GM19240 (cell line): ENCODE results near the gene ERVW-1.
"Not testable (repeated sequence)": the region's sequence is repeated elsewhere in the genome, so short reads cannot be mapped to it uniquely, and the experiment has no call there.

Experiments
- DNase-seq: peaks from one replicate; pipeline ENCODE4 v3.0.0; 2011; ENCODE audit warnings: low spot score; ENCODE audit not compliant: insufficient read length

The ERVW-1 gene, protein sequence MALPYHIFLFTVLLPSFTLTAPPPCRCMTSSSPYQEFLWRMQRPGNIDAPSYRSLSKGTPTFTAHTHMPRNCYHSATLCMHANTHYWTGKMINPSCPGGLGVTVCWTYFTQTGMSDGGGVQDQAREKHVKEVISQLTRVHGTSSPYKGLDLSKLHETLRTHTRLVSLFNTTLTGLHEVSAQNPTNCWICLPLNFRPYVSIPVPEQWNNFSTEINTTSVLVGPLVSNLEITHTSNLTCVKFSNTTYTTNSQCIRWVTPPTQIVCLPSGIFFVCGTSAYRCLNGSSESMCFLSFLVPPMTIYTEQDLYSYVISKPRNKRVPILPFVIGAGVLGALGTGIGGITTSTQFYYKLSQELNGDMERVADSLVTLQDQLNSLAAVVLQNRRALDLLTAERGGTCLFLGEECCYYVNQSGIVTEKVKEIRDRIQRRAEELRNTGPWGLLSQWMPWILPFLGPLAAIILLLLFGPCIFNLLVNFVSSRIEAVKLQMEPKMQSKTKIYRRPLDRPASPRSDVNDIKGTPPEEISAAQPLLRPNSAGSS

DNA sequence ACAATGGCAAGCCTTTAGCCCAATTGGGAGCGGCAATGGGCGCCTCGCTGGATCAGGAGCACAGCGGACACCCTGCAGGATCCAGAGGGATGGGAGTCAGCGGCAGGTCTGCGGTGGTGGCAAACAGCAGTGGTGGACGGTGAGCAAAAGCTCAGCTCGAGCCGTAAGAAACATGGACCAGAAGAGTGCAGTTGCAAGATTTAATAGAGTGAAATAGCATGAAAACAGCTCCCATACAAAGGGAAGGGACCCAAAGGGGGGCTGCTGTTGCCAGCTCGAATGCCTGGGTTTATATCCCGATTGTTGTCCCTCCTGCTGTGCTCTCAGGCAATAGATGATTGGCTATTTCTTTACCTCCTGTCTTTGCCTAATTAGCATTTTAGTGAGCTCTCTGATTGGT lies at the start of gene ERVW-1:
Gene ERVW-1 (minus strand): TSS at position 266 of the 400 bp plus-strand sequence. CDS start 7,565 bp downstream, outside the sequence.
- not testable (repeated sequence) for DNase-seq

DNA sequence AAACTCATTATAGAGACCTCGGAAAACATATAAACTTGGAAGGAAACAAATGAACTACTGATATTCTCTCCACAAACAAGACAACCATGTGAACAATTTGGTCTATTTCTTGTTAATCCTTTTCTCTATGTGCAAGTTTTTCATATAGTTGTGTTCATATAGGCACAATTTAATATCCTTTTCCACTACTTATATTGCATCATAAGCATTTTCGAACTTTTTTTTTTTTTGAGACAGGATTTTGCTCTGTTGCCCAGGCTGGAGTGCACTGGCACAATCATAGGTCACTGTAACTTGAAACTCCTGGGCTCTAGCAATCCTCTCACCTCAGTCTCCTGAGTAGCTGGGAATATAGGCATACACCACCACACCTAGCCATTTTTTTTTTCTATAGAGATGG lies 45.4 kb upstream of the ERVW-1 start:
- no peak for DNase-seq

DNA sequence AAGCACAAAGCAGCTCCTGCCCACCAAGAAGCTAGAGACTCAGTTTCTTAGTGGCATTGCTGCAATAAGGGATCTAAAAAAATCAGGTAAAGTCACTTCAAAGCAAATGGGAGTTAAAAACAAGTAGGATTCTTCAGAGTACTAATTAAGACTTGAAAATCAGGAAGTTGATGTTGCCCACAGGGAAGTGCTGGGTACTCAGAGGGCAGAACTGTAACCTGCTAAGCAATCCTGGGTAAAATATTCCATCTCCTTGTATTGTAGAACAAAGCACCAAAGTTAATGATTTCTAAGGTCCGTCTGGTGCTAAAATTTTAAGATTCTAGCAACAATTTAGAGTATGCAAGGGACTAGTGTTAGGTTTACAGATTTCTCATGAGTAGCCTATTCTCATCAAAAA lies 42.3 kb upstream of the ERVW-1 start:
- DNase-seq: no peak

DNA sequence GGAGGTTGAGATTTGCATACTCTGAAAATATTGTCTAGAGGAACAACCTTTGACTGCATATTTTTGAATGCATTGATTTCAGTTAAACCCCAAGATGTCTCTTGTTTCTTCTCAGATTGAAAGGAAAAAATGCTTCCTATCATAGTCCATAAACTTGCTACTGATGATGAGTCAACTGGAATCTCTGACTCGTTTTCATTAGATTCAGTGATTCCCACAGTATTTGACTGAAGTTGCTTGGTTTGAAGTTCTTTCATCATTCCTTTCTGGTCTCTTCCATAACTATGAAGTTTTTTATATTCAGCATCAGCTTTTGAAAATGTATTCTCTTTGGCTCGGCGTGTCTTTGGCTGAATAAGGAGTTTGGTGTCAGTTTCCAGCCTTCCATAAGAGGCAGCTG lies 39.9 kb upstream of the ERVW-1 start:
- no peak for DNase-seq

DNA sequence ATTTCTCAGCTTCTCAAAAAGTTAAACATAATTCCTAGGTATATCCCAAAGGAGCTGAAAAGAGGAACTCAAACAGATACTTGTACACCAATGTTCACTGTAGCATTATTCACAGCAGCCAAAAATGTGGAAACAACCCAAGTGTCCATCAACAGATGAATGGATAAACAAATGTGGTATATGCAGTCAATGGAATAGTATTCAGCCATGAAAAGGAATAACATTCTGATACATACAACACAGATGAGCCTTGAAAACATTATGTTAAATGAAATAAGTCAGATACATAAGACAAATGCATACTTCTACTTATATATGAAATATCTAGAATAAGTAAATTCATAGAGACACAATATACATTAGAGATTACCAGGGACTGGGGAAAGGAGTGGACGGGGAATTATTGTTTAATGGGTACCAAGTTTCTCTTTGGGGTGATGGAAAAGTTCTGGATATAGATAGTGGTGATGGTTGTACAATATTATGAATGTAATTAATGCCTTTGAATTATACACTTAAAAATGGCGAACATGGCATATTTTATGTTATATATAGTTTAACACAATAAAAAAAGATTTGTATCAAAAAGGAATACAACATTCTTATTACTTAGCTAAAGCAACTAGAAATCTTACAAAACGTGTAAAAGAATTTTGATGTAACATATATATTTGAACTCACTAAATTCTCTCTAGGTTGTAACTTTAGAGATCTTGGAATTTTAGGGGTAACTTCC lies 35.6 kb upstream of the ERVW-1 start:
- DNase-seq: no peak

DNA sequence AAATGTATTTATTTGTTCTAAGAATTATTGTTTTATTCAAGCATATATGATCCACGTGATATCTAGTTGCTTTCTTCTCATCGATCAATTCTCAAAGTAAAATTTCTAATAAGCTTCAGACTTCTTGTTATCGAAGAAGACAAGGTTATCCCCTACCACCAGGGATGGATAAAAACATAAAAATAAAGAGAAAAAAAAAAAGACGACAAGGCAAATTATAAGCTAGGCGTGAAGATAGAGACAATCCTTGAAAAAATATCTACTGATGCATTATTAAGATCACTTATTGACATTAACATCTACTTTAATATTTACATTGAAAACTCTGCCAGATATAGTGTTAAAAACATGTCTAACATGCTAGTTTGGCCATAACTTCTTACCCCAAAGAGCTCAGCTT lies 31.2 kb upstream of the ERVW-1 start:
- no peak for DNase-seq

DNA sequence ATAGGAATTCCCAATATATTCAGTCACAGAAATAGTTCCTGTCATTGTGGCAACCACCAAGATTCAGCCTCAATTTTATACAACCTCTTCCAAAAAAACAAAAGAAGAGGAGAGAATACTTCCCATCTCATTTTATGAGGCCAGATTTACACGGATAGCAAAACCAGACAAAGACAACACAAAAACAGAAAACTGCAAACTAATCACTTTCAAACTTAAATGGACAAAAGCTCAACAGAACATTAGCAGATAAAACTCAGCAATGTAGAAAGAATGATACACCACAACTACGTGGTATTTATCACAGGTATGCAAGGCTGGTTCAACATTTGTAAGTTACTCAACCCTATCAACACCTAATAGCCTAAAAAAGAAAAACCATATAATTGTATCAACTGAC lies 28.6 kb upstream of the ERVW-1 start:
- DNase-seq: no peak

DNA sequence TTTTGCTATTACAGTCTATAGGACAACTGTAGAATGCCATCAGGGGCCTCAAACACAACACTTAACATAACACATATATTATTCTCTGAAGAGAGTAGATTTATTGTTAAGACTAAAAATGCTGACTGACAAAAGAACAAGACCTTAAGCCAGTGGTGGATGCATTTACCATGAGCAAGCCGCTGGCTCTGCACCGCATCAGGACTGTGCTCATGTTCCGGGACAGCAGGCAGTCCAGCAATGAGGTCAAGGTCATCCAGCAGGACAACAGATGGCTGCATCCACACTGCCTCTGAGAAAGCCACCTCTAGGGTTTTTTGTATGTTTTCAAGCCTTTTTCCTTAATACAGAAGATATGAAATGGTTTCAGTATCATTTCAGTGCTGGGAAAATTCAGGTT lies 26.8 kb upstream of the ERVW-1 start:
- DNase-seq: no peak

DNA sequence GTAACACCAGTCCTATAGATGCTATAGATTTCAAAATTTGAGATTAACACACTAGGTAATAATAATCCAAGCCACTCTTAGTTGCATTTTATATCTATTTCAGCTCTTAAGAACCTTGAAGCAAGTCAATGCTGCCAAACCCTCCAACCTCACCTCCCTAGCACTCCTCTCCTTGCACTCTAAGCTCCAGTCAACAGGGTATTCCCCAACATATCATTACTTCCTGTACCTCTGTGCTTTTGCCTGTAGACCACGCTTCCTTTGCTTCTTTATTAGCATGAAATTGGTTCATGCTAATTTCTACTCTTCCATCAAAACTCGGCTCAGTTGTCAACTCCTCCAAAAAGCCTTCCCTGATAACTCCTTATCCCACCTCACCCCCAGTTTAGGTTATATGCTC lies 26.0 kb upstream of the ERVW-1 start:
- no peak for DNase-seq

DNA sequence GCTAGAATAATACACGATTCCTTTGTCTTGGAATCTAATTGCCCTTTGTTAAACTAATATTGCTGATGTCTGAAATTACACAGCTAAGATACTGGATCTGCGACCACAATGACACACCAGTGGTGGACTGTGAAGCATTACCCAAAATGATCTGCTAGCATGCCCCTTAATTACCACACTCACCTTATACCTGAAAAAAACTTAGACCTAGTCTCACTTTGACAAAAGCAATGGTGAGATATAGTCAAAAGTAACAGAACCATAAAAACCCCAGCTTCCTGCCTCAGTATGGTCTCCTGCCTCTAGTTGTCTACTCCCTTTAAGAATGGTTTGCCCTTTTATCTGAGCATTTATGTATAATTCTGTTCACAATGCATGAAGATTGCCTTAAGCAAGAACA lies 20.8 kb upstream of the ERVW-1 start:
- DNase-seq: no peak

DNA sequence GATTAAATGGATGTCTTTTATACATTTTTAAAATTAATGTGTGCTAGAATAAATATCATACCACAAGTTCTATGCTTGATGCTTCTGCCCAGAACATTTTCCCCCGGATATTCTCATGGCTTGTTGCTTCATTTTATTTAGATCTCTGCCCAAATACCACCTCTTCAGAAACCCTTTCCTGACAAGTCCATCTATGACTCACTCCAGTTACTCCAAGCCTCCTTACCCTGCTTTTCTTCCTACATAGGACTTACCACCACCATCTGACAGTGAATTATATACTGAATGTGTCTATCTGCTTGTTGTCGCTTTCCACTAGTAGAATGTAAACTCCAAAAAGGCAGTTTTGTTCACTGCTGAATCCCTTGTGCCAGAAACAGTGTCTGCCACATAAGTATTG lies 19.1 kb upstream of the ERVW-1 start:
- no peak for DNase-seq

DNA sequence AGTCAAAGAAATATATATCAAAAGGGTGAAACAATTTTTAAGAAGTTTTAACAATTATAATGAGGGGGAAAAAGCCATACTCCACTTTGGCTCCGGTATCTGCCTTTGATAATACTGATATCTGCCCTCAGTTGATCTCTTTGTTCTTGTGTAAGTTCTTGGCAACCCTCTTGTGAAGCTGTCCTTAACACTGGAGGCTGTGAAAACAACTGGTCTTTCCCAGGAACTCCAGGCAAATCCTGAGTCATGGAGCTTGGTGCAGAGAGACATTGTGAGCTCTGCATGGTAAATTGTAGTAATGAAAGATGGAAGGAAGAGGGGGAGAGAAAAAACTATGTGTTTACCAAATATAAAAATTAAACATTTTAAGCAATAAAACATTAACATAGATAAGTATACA lies 11.9 kb upstream of the ERVW-1 start:
- DNase-seq: no peak

DNA sequence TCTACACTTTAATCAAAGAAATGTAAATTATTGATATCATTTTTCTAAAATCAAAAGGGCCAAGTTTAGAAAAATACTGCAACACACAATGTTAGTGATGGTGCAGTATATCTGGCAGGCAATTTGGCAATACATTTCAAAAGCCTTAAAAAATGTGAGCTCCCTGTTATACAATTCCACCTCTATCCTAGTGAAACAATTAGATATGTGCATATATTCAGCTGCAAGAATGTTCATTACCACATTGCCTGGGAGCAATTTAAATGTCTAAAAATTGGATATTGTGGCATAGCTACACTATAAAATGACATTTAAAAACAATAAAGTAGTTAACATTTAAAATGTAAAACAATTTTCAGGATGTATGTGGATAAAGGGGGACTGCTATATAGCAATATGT lies 10.1 kb upstream of the ERVW-1 start:
- DNase-seq: no peak

DNA sequence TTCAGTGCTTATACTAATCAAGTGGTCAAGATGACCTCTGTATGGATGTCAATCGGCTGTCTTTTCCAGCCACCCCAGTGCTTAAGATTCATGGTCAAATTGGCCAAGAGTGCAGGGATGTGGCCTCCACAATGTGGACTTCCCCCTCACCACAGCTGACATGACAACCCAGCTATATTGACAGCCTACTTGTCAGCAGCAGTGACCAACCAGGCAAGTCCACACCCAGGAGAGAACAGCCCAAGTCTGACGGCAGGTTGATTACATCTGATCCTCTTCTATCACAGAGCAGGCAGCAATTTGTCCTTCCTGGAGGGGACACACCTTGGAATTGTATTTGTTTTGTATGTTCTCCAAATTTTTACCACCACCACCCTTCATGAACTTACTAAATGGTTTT lies 8.2 kb upstream of the ERVW-1 start:
- DNase-seq: no peak

DNA sequence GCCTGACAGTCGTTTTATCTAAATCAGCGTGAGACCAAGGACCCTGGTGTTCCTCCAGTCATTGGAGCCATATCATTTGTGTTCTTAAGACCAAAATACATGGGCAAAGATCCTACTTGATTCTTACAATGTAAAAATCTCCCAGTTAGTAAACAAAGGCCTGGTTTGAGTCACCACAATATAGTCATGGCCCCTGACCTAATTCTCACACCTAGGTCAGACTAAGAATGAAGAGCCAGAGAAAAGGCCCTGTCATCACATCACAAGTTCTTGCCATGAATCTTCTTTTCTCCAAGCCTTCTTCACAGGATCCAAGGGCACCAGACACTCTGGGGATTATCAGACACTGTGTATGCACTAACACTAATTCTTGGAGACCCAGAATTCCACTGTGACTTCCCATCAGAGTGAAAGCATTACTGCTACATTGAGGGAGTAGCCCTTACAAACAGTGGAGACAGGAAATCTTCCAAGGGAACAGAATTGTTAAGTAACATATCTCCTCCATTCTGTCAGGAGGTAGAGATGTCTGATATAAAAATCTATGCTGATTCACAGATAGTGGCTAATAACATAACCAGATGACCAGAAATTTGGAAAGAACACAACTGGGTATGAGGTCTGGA lies 7.6 kb upstream of the ERVW-1 start:
- no peak for DNase-seq

DNA sequence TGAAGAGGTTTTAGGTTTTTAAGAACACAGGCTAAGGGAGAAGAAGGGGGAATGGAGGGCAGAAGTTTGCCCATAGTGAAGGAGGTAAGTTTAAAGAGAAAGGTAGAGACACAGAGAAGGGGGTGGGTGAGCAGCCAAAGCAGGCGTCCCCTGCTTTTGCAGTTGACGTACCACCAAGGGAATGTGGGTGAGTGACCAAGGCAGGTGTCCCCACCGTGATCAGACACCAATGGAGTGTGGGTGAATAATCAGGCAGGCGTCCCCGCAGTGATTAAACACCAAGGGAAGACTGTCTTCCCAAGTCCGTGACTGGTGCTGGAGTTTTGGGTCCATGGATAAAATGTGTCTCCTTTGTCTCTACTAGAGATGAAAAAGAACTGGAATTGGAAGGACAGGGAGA lies 6.5 kb upstream of the ERVW-1 start:
- DNase-seq: not testable (repeated sequence)

DNA sequence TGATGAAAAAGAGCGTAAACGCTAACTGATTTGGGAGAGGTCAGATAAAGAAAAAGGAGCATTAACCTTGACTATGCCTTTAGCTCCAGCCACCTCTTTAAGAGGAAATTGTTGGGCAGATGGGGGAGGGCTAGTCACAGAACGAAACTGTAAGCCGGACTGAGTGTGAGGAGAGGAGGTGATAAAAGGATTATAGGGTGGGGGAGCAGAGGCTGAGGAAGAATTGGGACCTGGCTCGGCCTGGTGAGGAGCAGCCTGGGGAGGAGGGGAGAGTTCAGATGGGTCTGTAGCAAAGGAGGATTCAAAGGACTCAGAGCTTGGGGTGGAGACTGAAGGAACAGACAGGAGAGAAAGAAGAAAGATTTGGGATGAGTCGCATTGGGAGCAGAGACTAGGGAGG lies 5.9 kb upstream of the ERVW-1 start:
- DNase-seq: not testable (repeated sequence)

DNA sequence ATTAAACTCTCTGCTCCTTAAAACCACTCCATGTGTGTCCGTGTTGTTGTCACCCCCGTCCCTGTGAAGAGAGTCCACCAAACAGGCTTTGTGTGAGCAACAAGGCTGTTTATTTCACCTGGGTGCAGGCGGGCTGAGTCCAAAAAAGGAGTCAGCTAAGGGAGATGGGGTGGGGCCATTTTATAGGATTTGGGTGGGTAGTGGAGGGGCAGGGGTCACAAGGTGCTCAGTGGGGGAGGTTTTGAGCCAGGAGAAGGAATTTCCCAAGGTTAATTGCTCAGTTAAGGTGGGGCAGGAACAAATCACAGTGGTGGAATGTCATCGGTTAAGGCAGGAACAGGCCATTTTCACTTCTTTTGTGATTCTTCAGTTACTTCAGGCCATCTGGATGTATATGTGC lies 1.4 kb upstream of the ERVW-1 start:
- DNase-seq: not testable (repeated sequence)

DNA sequence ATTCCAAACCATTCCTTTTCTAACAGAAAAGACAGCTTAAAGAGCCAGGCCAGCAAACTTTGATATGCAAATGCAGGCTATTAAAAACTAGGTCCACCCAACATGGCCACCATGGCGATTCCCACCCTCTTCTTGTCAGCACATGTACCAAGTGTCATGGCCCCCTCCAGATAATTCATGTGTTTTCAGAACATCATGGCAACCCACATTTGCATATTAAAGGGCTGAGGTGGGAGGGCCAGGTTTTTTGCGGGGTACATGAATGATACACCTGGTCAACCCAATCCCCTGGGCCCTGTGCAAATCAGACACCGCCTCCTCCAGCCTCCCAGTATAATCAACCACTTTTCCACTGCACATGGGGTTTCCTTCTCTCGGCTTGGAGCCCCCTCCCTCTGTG lies 965 bp upstream of the ERVW-1 start:
- no peak for DNase-seq

DNA sequence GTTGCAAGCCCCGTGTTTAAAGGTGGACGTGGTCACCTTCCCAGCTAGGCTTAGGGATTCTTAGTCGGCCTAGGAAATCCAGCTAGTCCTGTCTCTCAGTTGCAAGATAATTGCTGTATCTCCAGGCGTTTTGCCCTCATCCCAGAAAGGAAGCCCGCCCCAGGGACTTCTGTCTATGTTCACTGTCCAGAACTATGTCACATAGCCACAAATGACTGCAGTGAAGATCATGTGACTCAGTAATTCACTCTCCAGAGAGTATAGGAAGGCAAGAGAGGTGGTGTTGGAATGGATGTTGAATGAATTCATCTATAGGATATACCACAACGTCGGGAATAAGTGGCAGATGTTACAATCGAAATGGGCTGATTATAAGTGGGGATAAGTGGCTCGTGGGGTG lies 349 bp upstream of the ERVW-1 start:
- no peak for DNase-seq

DNA sequence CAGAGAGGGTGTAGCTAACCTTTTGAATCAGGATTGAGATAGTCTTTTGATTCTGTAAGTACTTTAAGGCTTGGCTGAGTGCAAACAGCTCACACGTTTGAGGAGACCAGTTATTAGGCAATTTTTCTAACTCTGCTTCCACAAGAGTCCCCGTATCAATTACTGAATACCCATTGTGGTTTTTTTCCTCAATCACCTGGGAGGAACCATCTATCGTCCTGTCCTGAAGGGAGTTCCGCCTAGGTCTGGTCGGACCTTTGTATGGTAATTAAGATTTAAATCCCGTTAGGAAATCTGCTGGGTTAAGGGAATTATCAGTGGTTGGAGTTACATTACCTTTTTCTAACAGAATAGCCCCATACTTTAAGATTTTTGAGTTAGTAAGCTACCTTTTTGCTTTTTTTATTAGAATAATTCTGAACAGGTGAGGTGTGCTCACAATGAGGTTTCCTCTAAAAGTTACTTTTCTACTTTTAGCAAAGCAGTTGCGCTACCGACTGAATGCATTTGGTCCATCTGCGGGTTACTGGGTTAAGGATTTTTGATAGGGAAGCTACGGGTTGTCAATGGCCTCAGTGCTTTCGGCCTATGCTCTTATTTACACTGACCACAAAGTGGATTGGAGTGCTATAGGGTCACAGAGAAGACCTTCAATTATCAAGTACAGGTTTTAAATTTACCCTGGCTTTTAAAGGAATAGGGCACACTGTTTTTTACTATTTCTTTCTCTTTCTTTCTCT lies 1.7 kb downstream of the ERVW-1 start:
- not testable (repeated sequence) for DNase-seq
